Endothelial cell of umbilical vein (primary cell): ENCODE results near the gene SLC37A1.

ENCODE experiments used
- EZH2 ChIP-seq: IDR thresholded peaks from 2 replicates; pipeline ENCODE4 v1.6.1; 2012; ENCODE audit warnings: borderline replicate concordance, low read depth, mild to moderate bottlenecking, moderate library complexity, low read length, inconsistent platforms; ENCODE audit not compliant: severe bottlenecking
- POLR2A ChIP-seq: IDR thresholded peaks from 2 replicates; pipeline ENCODE4 v1.6.1; 2012; ENCODE audit warnings: low read depth, mild to moderate bottlenecking, control low read depth, low read length
- POLR2AphosphoS5 ChIP-seq: IDR thresholded peaks from 2 replicates; pipeline ENCODE4 v1.6.1; 2012; ENCODE audit warnings: low read depth, mild to moderate bottlenecking, control low read depth, low read length, moderate library complexity; ENCODE audit not compliant: insufficient read depth
- TF ChIP-seq, protein P1 (sequence below), 2 donors: IDR thresholded peaks; 1 replicate in 1 of 2; 2 replicates in 1 of 2; pipeline ENCODE4 v1.5.1; 2011; ENCODE audit warnings: low read length in 2 of 2, mild to moderate bottlenecking in 2 of 2, moderate library complexity in 2 of 2, control low read depth in 1 of 2, inconsistent platforms in 1 of 2, low read depth in 1 of 2; ENCODE audit not compliant: insufficient read depth in 1 of 2; ENCODE audit errors: extremely low read depth in 1 of 2
- TF ChIP-seq, protein P2 (sequence below): IDR thresholded peaks from 2 replicates; pipeline ENCODE4 v1.6.1; 2011; ENCODE audit not compliant: insufficient read depth, insufficient read length

- TF ChIP-seq POLR2A = no peak
- TF ChIP-seq EZH2 = no peak
- TF ChIP-seq, protein P1, sequence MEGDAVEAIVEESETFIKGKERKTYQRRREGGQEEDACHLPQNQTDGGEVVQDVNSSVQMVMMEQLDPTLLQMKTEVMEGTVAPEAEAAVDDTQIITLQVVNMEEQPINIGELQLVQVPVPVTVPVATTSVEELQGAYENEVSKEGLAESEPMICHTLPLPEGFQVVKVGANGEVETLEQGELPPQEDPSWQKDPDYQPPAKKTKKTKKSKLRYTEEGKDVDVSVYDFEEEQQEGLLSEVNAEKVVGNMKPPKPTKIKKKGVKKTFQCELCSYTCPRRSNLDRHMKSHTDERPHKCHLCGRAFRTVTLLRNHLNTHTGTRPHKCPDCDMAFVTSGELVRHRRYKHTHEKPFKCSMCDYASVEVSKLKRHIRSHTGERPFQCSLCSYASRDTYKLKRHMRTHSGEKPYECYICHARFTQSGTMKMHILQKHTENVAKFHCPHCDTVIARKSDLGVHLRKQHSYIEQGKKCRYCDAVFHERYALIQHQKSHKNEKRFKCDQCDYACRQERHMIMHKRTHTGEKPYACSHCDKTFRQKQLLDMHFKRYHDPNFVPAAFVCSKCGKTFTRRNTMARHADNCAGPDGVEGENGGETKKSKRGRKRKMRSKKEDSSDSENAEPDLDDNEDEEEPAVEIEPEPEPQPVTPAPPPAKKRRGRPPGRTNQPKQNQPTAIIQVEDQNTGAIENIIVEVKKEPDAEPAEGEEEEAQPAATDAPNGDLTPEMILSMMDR (IDR thresholded peaks at IDR 0.05; ENCODE audit: extremely low read depth in 1 of 2, insufficient read depth in 1 of 2, low read depth in 1 of 2, low read length in 2 of 2) = no peak
- TF ChIP-seq POLR2AphosphoS5 = no peak
- TF ChIP-seq, protein P2, sequence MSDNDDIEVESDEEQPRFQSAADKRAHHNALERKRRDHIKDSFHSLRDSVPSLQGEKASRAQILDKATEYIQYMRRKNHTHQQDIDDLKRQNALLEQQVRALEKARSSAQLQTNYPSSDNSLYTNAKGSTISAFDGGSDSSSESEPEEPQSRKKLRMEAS = no peak
Measured at GRCh38 chr21:42619841-42620240, 106.2 kb downstream of the SLC37A1 start.
